ENCODE measurements around the gene NAGS.
A peak's percentile ranks its signal among the peaks of the same experiment; 100 is the strongest.

NAGS gene

GRCh38 chr17:43979011-43979410, 25.4 kb upstream of the NAGS start:
- Histone ChIP-seq H3K9ac (ENCODE audit: low read length) (no peak overlapping the region), H3K56ac (ENCODE audit: low read length) (no peak overlapping the region), H3K4me2 (ENCODE audit: low read length) (no peak overlapping the region), H3K79me1 (ENCODE audit: low read length) (no peaks in the 10 kb centered on the region), H3K4me1 (ENCODE audit: control insufficient read depth, low read depth, low read length) (no peaks in the 10 kb centered on the region), H2BK15ac (replicated peaks; ENCODE audit: low read depth) (no peak overlapping the region), H2BK5ac (ENCODE audit: low read length) (no peak overlapping the region), H2AK5ac (ENCODE audit: low read length) (no peak overlapping the region), H3K18ac (ENCODE audit: low read length) (no peak overlapping the region), H3K4me3 (ENCODE audit: low read length) (no peak overlapping the region), H3K36me3 (ENCODE audit: control insufficient read depth, insufficient read depth, low read length) (no peaks in the 10 kb centered on the region), H2BK120ac (ENCODE audit: low read depth, low read length) (no peak overlapping the region), H4K8ac (ENCODE audit: low read depth, low read length) (no peak overlapping the region), H3K27ac (ENCODE audit: low read depth, low read length) (no peak overlapping the region), H3K79me2 (ENCODE audit: control insufficient read depth, insufficient read depth, low read length) (no peaks in the 10 kb centered on the region), H3K27me3 (ENCODE audit: insufficient read depth, low read length, poor library complexity) (peaks cover 2% of the 10 kb centered on the region), H4K5ac (ENCODE audit: low read length) (no peak overlapping the region), H3K23ac (ENCODE audit: low read length) (no peak overlapping the region), H3K4ac (ENCODE audit: low read depth, low read length) (no peak overlapping the region)
- WGBS (ENCODE audit: extremely low coverage, insufficient coverage, low lambda C conversion rate) = no CpG with 5 or more reads among the region's 7 CpGs
- DNase-seq = no peak

- Histone ChIP-seq H3K4me3 (ENCODE audit: low read length) (no peak overlapping the region), H3K4me2 (ENCODE audit: low read length) (no peak overlapping the region), H3K36me3 (ENCODE audit: control insufficient read depth, insufficient read depth, low read length) (no peaks in the 10 kb centered on the region), H4K5ac (ENCODE audit: low read length) (no peak overlapping the region), H3K23ac (ENCODE audit: low read length) (no peak overlapping the region), H3K4ac (ENCODE audit: low read depth, low read length) (no peak overlapping the region), H3K27ac (ENCODE audit: low read depth, low read length) (no peak overlapping the region), H4K8ac (ENCODE audit: low read depth, low read length) (no peak overlapping the region), H3K56ac (ENCODE audit: low read length) (no peak overlapping the region), H3K18ac (ENCODE audit: low read length) (no peak overlapping the region), H3K9ac (ENCODE audit: low read length) (no peak overlapping the region), H2BK15ac (replicated peaks; ENCODE audit: low read depth) (no peak overlapping the region), H3K27me3 (ENCODE audit: insufficient read depth, low read length, poor library complexity) (peaks cover 2% of the 10 kb centered on the region), H3K79me2 (ENCODE audit: control insufficient read depth, insufficient read depth, low read length) (no peaks in the 10 kb centered on the region), H2BK120ac (ENCODE audit: low read depth, low read length) (no peak overlapping the region), H2AK5ac (ENCODE audit: low read length) (no peak overlapping the region), H2BK5ac (ENCODE audit: low read length) (no peak overlapping the region), H3K79me1 (ENCODE audit: low read length) (no peaks in the 10 kb centered on the region), H3K4me1 (ENCODE audit: control insufficient read depth, low read depth, low read length) (no peaks in the 10 kb centered on the region)
- WGBS (ENCODE audit: extremely low coverage, insufficient coverage, low lambda C conversion rate) = no CpG with 5 or more reads among the region's 4 CpGs
- DNase-seq = no peak
Measured at GRCh38 chr17:43979671-43980070, 24.8 kb upstream of the NAGS start.

- H3K27me3 ChIP-seq (ENCODE audit: insufficient read depth, low read length, poor library complexity) = peaks cover 2% of the 10 kb centered on the region
Measured at GRCh38 chr17:43982171-43982570, 22.3 kb upstream of the NAGS start.

DNA sequence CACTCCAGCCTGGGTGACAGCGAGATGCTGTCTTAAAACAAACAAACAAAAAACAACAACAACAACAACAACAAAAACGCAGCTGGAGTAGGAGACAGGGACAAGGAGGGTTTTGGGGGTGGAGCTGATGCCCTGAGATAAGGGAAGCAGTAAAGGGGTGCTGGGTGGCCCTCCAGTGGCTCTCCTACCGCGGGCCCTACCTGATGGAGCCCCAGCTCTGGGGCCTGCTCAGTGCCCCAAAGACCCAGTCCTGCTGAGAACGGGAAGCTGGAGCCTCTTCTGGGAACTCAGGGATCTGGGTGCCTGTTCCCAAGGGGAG, 21.3 kb upstream of the NAGS start:
- Histone ChIP-seq H4K8ac (ENCODE audit: low read depth, low read length) (no peak overlapping the region), H2AK5ac (ENCODE audit: low read length) (no peak overlapping the region), H3K4me2 (ENCODE audit: low read length) (peak overlapping the region; percentile 23), H2BK120ac (ENCODE audit: low read depth, low read length) (no peak overlapping the region), H3K27me3 (ENCODE audit: insufficient read depth, low read length, poor library complexity) (peaks cover 2% of the 10 kb centered on the region), H3K18ac (ENCODE audit: low read length) (no peak overlapping the region), H3K9ac (ENCODE audit: low read length) (peak overlapping the region; percentile 20), H3K36me3 (ENCODE audit: control insufficient read depth, insufficient read depth, low read length) (no peaks in the 10 kb centered on the region), H2BK15ac (replicated peaks; ENCODE audit: low read depth) (no peak overlapping the region), H3K4ac (ENCODE audit: low read depth, low read length) (no peak overlapping the region), H3K4me1 (ENCODE audit: control insufficient read depth, low read depth, low read length) (no peaks in the 10 kb centered on the region), H3K27ac (ENCODE audit: low read depth, low read length) (no peak overlapping the region), H3K79me2 (ENCODE audit: control insufficient read depth, insufficient read depth, low read length) (no peaks in the 10 kb centered on the region), H3K56ac (ENCODE audit: low read length) (no peak overlapping the region), H2BK5ac (ENCODE audit: low read length) (no peak overlapping the region), H3K79me1 (ENCODE audit: low read length) (no peaks in the 10 kb centered on the region), H3K4me3 (ENCODE audit: low read length) (no peak overlapping the region), H4K5ac (ENCODE audit: low read length) (no peak overlapping the region), H3K23ac (ENCODE audit: low read length) (no peak overlapping the region)
- WGBS (ENCODE audit: extremely low coverage, insufficient coverage, low lambda C conversion rate) = no CpG with 5 or more reads among the region's 5 CpGs
- DNase-seq = no peak

More at GRCh38 chr17:43982171-43982570, 22.3 kb upstream of the NAGS start:
- Histone ChIP-seq H3K27ac (ENCODE audit: low read depth, low read length) (no peak overlapping the region), H4K8ac (ENCODE audit: low read depth, low read length) (no peak overlapping the region), H3K23ac (ENCODE audit: low read length) (no peak overlapping the region), H3K79me1 (ENCODE audit: low read length) (no peaks in the 10 kb centered on the region), H3K56ac (ENCODE audit: low read length) (no peak overlapping the region), H2BK120ac (ENCODE audit: low read depth, low read length) (no peak overlapping the region), H3K18ac (ENCODE audit: low read length) (no peak overlapping the region), H3K4me3 (ENCODE audit: low read length) (no peak overlapping the region), H3K36me3 (ENCODE audit: control insufficient read depth, insufficient read depth, low read length) (no peaks in the 10 kb centered on the region), H3K9ac (ENCODE audit: low read length) (no peak overlapping the region), H2AK5ac (ENCODE audit: low read length) (no peak overlapping the region), H3K4me2 (ENCODE audit: low read length) (no peak overlapping the region), H3K4me1 (ENCODE audit: control insufficient read depth, low read depth, low read length) (no peaks in the 10 kb centered on the region), H3K4ac (ENCODE audit: low read depth, low read length) (no peak overlapping the region), H2BK5ac (ENCODE audit: low read length) (no peak overlapping the region), H3K79me2 (ENCODE audit: control insufficient read depth, insufficient read depth, low read length) (no peaks in the 10 kb centered on the region), H2BK15ac (replicated peaks; ENCODE audit: low read depth) (no peak overlapping the region), H4K5ac (ENCODE audit: low read length) (no peak overlapping the region)
- no CpG with 5 or more reads among the region's 2 CpGs for WGBS (ENCODE audit: extremely low coverage, insufficient coverage, low lambda C conversion rate)
- no peak for DNase-seq

GRCh38 chr17:43983515-43984411, 20.7 kb upstream of the NAGS start:
- H3K27ac ChIP-seq (ENCODE audit: low read depth, low read length) = no peak overlapping the region
- peak overlapping the region; percentile 4 for H3K56ac ChIP-seq (ENCODE audit: low read length)
- no peak overlapping the region for H2BK5ac ChIP-seq (ENCODE audit: low read length)
- peak overlapping the region; percentile 20 for H3K9ac ChIP-seq (ENCODE audit: low read length)
- no peak overlapping the region for H3K4me3 ChIP-seq (ENCODE audit: low read length)
- no peak overlapping the region for H2AK5ac ChIP-seq (ENCODE audit: low read length)
- no peaks in the 10 kb centered on the region for H3K4me1 ChIP-seq (ENCODE audit: control insufficient read depth, low read depth, low read length)
- DNase-seq = peak; percentile 48
- H3K4me2 ChIP-seq (ENCODE audit: low read length) = peak overlapping the region; percentile 23
- H3K4ac ChIP-seq (ENCODE audit: low read depth, low read length) = no peak overlapping the region
- no CpG with 5 or more reads among the region's 78 CpGs for WGBS (ENCODE audit: extremely low coverage, insufficient coverage, low lambda C conversion rate)
- no peak overlapping the region for H2BK120ac ChIP-seq (ENCODE audit: low read depth, low read length)
- no peaks in the 10 kb centered on the region for H3K79me2 ChIP-seq (ENCODE audit: control insufficient read depth, insufficient read depth, low read length)
- no peak overlapping the region for H4K8ac ChIP-seq (ENCODE audit: low read depth, low read length)
- no peak overlapping the region for H4K5ac ChIP-seq (ENCODE audit: low read length)
- H3K36me3 ChIP-seq (ENCODE audit: control insufficient read depth, insufficient read depth, low read length) = no peaks in the 10 kb centered on the region
- H3K79me1 ChIP-seq (ENCODE audit: low read length) = no peaks in the 10 kb centered on the region
- H2BK15ac ChIP-seq (replicated peaks; ENCODE audit: low read depth) = no peak overlapping the region
- H3K23ac ChIP-seq (ENCODE audit: low read length) = no peak overlapping the region
- H3K27me3 ChIP-seq (ENCODE audit: insufficient read depth, low read length, poor library complexity) = peaks cover 2% of the 10 kb centered on the region
- H3K18ac ChIP-seq (ENCODE audit: low read length) = no peak overlapping the region

DNA sequence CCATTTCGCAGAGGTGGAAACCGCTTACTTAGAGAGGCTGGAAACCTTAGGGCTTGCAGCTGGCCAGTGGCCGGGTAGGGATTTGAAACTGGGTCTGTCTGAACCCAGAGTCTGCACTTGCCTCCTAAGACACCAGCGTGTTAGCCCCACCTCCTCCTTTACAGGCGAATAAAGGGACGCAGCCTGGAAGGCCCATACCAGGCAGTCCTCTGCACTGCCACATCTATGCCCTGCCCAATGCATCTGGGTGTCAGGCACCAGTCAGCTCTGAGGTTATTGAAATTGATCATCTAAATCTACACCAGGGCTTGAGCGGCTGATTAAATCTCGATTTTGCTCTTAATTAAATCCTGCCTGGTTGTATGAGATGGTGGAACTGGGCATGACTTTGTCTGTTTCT, 19.9 kb upstream of the NAGS start:
- Histone ChIP-seq H4K5ac (ENCODE audit: low read length) (no peak overlapping the region), H3K4me2 (ENCODE audit: low read length) (no peak overlapping the region), H2BK5ac (ENCODE audit: low read length) (no peak overlapping the region), H3K23ac (ENCODE audit: low read length) (no peak overlapping the region), H3K79me2 (ENCODE audit: control insufficient read depth, insufficient read depth, low read length) (no peaks in the 10 kb centered on the region), H2BK15ac (replicated peaks; ENCODE audit: low read depth) (no peak overlapping the region), H3K9ac (ENCODE audit: low read length) (no peak overlapping the region), H3K79me1 (ENCODE audit: low read length) (no peaks in the 10 kb centered on the region), H3K4me1 (ENCODE audit: control insufficient read depth, low read depth, low read length) (no peaks in the 10 kb centered on the region), H2AK5ac (ENCODE audit: low read length) (no peak overlapping the region), H3K27me3 (ENCODE audit: insufficient read depth, low read length, poor library complexity) (peaks cover 2% of the 10 kb centered on the region), H4K8ac (ENCODE audit: low read depth, low read length) (no peak overlapping the region), H3K27ac (ENCODE audit: low read depth, low read length) (no peak overlapping the region), H3K4ac (ENCODE audit: low read depth, low read length) (no peak overlapping the region), H3K36me3 (ENCODE audit: control insufficient read depth, insufficient read depth, low read length) (no peaks in the 10 kb centered on the region), H3K18ac (ENCODE audit: low read length) (no peak overlapping the region), H3K56ac (ENCODE audit: low read length) (no peak overlapping the region), H3K4me3 (ENCODE audit: low read length) (no peak overlapping the region), H2BK120ac (ENCODE audit: low read depth, low read length) (no peak overlapping the region)
- WGBS (ENCODE audit: extremely low coverage, insufficient coverage, low lambda C conversion rate) = no CpG with 5 or more reads among the region's 8 CpGs
- DNase-seq = peak; percentile 29

All from mesendoderm (in vitro differentiated cells).